Measurements from ENCODE around the gene LRMDA.

DNA sequence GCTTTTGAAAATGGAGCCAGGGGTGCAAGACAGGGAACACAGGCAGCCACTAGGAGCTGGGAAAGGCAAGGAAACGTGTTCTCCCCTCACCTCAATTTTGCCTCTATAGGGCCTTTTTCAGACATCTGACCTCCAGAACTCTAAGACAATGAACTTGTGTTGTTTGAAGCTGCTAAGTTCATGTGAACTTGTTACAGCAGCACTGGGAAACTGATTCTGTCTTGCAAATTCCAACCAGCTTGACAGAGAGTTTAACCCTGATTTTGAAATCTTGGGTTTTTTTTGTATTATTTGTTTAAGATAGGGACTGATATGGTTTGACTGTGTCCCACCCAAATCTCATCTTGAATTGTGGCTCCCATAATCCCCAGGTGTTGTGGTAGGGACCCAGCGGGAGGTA is 852.9 kb downstream of the LRMDA start:
- TF ChIP-seq, protein P1, sequence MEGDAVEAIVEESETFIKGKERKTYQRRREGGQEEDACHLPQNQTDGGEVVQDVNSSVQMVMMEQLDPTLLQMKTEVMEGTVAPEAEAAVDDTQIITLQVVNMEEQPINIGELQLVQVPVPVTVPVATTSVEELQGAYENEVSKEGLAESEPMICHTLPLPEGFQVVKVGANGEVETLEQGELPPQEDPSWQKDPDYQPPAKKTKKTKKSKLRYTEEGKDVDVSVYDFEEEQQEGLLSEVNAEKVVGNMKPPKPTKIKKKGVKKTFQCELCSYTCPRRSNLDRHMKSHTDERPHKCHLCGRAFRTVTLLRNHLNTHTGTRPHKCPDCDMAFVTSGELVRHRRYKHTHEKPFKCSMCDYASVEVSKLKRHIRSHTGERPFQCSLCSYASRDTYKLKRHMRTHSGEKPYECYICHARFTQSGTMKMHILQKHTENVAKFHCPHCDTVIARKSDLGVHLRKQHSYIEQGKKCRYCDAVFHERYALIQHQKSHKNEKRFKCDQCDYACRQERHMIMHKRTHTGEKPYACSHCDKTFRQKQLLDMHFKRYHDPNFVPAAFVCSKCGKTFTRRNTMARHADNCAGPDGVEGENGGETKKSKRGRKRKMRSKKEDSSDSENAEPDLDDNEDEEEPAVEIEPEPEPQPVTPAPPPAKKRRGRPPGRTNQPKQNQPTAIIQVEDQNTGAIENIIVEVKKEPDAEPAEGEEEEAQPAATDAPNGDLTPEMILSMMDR (conservative IDR thresholded peaks at IDR 0.05; ENCODE audit: low read length): no peak
- no peak for TF ChIP-seq EZH2phosphoT487 (IDR thresholded peaks at IDR 0.05; ENCODE audit: borderline replicate concordance)

All from Loucy (cell line).